ENCODE data around the gene NOTCH3. TPM values are rescaled to one million over a fixed set of nuclear protein-coding genes. Genes with fewer than 3 reads are reported as not detected.
A peak's percentile ranks its signal among the peaks of the same experiment; 100 is the strongest.

Gene NOTCH3
- total and polyA plus RNA-seq, 2 of the 8 experiments (the other 6 are each of a cell fraction or from before 2014, with no cell fraction given) = 37.5 to 107 TPM

GRCh38 chr19:15222738-15223648 is 22.2 kb upstream of the NOTCH3 start (continued):
- TF ChIP-seq CHD7 (IDR thresholded peaks at IDR 0.05; ENCODE audit: insufficient replicate concordance, low read length) = no peak
- peak; percentile 70 for TF ChIP-seq SAP30 (IDR thresholded peaks at IDR 0.05; ENCODE audit: insufficient read depth, insufficient replicate concordance, low read length)
- no peak for TF ChIP-seq FOSL1 (IDR thresholded peaks at IDR 0.05; ENCODE audit: insufficient read depth, low read depth, low read length)
- TF ChIP-seq YY1 (IDR thresholded peaks at IDR 0.05; ENCODE audit: low read depth, low read length) = no peak
- no peak for TF ChIP-seq CHD2 (IDR thresholded peaks at IDR 0.05; ENCODE audit: low read length)
- TF ChIP-seq SP2 (IDR thresholded peaks at IDR 0.05; ENCODE audit: low read length) = no peak; the same call in 1 of the 2 replicates
- no peak for TF ChIP-seq GTF2F1 (IDR thresholded peaks at IDR 0.05; ENCODE audit: borderline replicate concordance, low read depth, low read length)
- 0 out of 2 replicates have a peak, but pooled peaks have one; percentile 33 for TF ChIP-seq TAF1 (IDR thresholded peaks at IDR 0.05; ENCODE audit: low read depth, low read length)
- TF ChIP-seq PHF8 (conservative IDR thresholded peaks at IDR 0.05; ENCODE audit: low read depth, low read length) = no peak; the same call in 1 of the 2 replicates

Data from H1 (cell line).